Activated T-cell treated with anti-CD3 and anti-CD28 coated beads for 4 hours (primary cell): ENCODE data around the gene CMIP.

Experiments used
- DNase-seq: peaks from one replicate; pipeline ENCODE4 v3.0.0-alpha.2; 2020

The CMIP gene

GRCh38 chr16:81464279-81464678 is 19.7 kb downstream of the CMIP start:
- DNase-seq = no peak

- no peak for DNase-seq
These were observed 20.9 kb downstream of the CMIP start for GRCh38 chr16:81465375-81465943.

- DNase-seq = no peak
These were observed 21.9 kb downstream of the CMIP start for GRCh38 chr16:81466356-81466980.

GRCh38 chr16:81467072-81467471 is 22.5 kb downstream of the CMIP start:
- DNase-seq = no peak

- no peak for DNase-seq
These were observed 23.2 kb downstream of the CMIP start for GRCh38 chr16:81467815-81468214.

GRCh38 chr16:81468269-81468902 is 23.8 kb downstream of the CMIP start:
- no peak for DNase-seq

- no peak for DNase-seq
These were observed 24.6 kb downstream of the CMIP start for GRCh38 chr16:81469183-81469677.

GRCh38 chr16:81469710-81470535 is 25.3 kb downstream of the CMIP start:
- no peak for DNase-seq

GRCh38 chr16:81470796-81471636 is 26.4 kb downstream of the CMIP start:
- DNase-seq = no peak

GRCh38 chr16:81471882-81472281 is 27.3 kb downstream of the CMIP start:
- no peak for DNase-seq

GRCh38 chr16:81472391-81472790 is 27.8 kb downstream of the CMIP start:
- no peak for DNase-seq

- DNase-seq = no peak
These were observed 28.5 kb downstream of the CMIP start for GRCh38 chr16:81473066-81473488.

GRCh38 chr16:81473558-81473957 is 28.9 kb downstream of the CMIP start:
- no peak for DNase-seq

GRCh38 chr16:81473969-81474959 is 29.7 kb downstream of the CMIP start:
- DNase-seq = no peak

- DNase-seq = no peak
These were observed 33.4 kb downstream of the CMIP start for GRCh38 chr16:81477697-81478693.

- DNase-seq = no peak
These were observed 34.4 kb downstream of the CMIP start for GRCh38 chr16:81478876-81479511.

GRCh38 chr16:81480606-81481206 is 36.1 kb downstream of the CMIP start:
- no peak for DNase-seq

GRCh38 chr16:81481207-81481821 is 36.7 kb downstream of the CMIP start:
- DNase-seq = no peak
